ENCODE results near the gene ST8SIA2. TPM values are rescaled to one million over a fixed set of nuclear protein-coding genes. Genes with fewer than 3 reads are reported as not detected.

ST8SIA2 gene
- total RNA-seq, 1 donor from 2014 or later = 11.6 TPM

GRCh38 chr15:92453607-92454006 lies 59.9 kb downstream of the ST8SIA2 start:
- no peak overlapping the region for H3K4me3 Mint-ChIP-seq
- H3K4me1 Mint-ChIP-seq = no peaks in the 10 kb centered on the region
- DNase-seq (ENCODE audit: low spot score in 2 of 2, unreplicated experiment in 2 of 2) = no peak
- no peak overlapping the region for H3K27ac Mint-ChIP-seq
- no peaks in the 10 kb centered on the region for H3K9me3 Mint-ChIP-seq
- TF ChIP-seq, protein P1, sequence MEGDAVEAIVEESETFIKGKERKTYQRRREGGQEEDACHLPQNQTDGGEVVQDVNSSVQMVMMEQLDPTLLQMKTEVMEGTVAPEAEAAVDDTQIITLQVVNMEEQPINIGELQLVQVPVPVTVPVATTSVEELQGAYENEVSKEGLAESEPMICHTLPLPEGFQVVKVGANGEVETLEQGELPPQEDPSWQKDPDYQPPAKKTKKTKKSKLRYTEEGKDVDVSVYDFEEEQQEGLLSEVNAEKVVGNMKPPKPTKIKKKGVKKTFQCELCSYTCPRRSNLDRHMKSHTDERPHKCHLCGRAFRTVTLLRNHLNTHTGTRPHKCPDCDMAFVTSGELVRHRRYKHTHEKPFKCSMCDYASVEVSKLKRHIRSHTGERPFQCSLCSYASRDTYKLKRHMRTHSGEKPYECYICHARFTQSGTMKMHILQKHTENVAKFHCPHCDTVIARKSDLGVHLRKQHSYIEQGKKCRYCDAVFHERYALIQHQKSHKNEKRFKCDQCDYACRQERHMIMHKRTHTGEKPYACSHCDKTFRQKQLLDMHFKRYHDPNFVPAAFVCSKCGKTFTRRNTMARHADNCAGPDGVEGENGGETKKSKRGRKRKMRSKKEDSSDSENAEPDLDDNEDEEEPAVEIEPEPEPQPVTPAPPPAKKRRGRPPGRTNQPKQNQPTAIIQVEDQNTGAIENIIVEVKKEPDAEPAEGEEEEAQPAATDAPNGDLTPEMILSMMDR (IDR thresholded peaks at IDR 0.05; ENCODE audit: unreplicated experiment) = no peak
- peaks cover 9% of the 10 kb centered on the region for H3K36me3 Mint-ChIP-seq
- H3K27me3 Mint-ChIP-seq (ENCODE audit: low read depth) = peaks cover 4% of the 10 kb centered on the region

DNA sequence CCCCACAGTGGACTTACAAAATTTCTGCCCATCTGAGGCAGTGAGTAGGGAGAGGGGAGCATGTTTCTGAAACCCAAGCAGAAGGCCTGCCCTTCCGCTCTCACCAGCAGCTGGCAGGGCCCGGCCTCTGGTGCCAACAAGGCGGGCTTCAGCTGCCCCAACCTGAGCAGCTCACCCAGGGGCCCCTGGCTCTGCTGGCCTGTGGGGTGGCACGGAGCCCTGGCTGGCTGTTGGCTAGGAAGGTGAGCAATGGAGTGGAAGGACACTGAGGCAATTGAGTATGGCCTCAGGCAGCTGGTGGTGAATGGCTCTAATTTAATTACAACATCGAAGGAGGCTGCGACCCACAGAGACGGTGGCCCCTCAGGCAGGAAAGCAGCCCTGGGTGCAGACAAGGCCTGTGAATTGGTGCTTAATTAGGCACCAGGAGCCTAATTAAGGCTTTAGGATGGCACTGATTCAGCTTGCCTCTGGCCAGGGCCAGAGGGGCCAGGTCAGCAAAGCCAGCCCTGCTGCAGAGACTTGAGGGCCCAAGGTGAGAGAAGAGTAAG lies 60.9 kb downstream of the ST8SIA2 start:
- H3K27ac Mint-ChIP-seq = no peak overlapping the region
- peaks cover 6% of the 10 kb centered on the region for H3K36me3 Mint-ChIP-seq
- no peak overlapping the region for H3K4me3 Mint-ChIP-seq
- H3K4me1 Mint-ChIP-seq = no peaks in the 10 kb centered on the region
- DNase-seq (ENCODE audit: low spot score in 2 of 2, unreplicated experiment in 2 of 2) = no peak
- H3K27me3 Mint-ChIP-seq (ENCODE audit: low read depth) = peaks cover 4% of the 10 kb centered on the region
- H3K9me3 Mint-ChIP-seq = no peaks in the 10 kb centered on the region
- TF ChIP-seq, protein P1 (IDR thresholded peaks at IDR 0.05; ENCODE audit: unreplicated experiment) = no peak

DNA sequence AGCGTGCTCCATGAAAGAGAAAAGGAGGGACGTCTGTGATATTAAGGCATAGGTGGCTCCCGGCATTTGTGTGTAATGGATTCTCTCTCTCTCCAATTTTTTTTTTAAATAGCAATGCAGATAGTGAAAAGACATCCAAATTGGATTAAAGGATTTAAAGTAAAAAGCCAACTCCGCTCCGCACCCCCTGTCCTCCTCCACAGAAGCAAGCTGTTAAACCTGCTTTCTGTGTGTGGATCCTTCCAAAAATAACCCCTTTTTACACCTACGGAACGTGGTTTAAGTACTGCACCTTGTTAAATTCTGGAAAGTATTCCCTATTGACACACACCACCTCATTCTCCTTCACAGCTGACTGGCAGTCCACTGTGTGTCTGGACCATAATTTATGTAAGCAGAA lies 61.6 kb downstream of the ST8SIA2 start:
- TF ChIP-seq, protein P1 (IDR thresholded peaks at IDR 0.05; ENCODE audit: unreplicated experiment) = no peak
- Mint-ChIP-seq H3K9me3 (no peaks in the 10 kb centered on the region), H3K4me3 (no peak overlapping the region), H3K4me1 (no peaks in the 10 kb centered on the region), H3K27ac (no peak overlapping the region), H3K27me3 (ENCODE audit: low read depth) (peaks cover 2% of the 10 kb centered on the region), H3K36me3 (peaks cover 1% of the 10 kb centered on the region)
- DNase-seq (ENCODE audit: low spot score in 2 of 2, unreplicated experiment in 2 of 2) = no peak

DNA sequence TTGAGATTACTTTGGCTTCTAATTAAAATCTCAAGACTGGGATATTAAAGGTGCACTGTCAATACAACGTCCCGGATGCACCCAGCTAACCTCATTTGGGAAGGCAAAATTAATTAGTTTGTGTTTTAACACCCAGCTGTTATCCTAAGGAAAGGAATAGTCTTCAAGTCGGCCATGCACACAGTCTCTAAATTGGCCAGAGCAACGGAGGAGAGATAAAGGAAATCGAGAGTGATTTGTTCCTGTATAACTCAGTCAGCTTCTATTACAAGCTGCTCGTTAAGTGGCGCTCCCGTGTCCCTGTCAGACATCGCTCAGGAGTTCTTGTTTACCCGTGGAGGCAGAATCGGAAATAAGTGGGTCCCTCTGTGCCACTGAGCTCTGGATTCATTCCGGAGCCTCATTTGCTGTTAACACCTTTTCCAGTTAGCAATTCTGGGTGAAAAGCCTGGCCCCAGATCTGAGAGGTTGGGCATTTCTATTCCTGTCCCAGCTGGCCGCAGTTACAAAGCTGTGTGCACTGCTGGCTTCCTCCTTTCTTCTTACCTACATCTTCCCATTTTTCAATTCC lies 63.9 kb downstream of the ST8SIA2 start:
- H3K4me3 Mint-ChIP-seq = no peak overlapping the region
- no peaks in the 10 kb centered on the region for H3K4me1 Mint-ChIP-seq
- no peaks in the 10 kb centered on the region for H3K36me3 Mint-ChIP-seq
- DNase-seq (ENCODE audit: low spot score in 2 of 2, unreplicated experiment in 2 of 2) = no peak
- TF ChIP-seq, protein P1 (IDR thresholded peaks at IDR 0.05; ENCODE audit: unreplicated experiment) = no peak
- no peaks in the 10 kb centered on the region for H3K27me3 Mint-ChIP-seq (ENCODE audit: low read depth)
- no peaks in the 10 kb centered on the region for H3K9me3 Mint-ChIP-seq
- no peak overlapping the region for H3K27ac Mint-ChIP-seq

- H3K9me3 Mint-ChIP-seq = no peaks in the 10 kb centered on the region
- no peak overlapping the region for H3K27ac Mint-ChIP-seq
- no peaks in the 10 kb centered on the region for H3K4me1 Mint-ChIP-seq
- no peaks in the 10 kb centered on the region for H3K27me3 Mint-ChIP-seq (ENCODE audit: low read depth)
- no peak for DNase-seq (ENCODE audit: low spot score in 2 of 2, unreplicated experiment in 2 of 2)
- no peaks in the 10 kb centered on the region for H3K36me3 Mint-ChIP-seq
- no peak overlapping the region for H3K4me3 Mint-ChIP-seq
- TF ChIP-seq, protein P1 (IDR thresholded peaks at IDR 0.05; ENCODE audit: unreplicated experiment) = no peak
Measured at GRCh38 chr15:92460023-92460422, 66.3 kb downstream of the ST8SIA2 start.
